ENCODE data around the gene ZEB2.

Gene ZEB2

DNA sequence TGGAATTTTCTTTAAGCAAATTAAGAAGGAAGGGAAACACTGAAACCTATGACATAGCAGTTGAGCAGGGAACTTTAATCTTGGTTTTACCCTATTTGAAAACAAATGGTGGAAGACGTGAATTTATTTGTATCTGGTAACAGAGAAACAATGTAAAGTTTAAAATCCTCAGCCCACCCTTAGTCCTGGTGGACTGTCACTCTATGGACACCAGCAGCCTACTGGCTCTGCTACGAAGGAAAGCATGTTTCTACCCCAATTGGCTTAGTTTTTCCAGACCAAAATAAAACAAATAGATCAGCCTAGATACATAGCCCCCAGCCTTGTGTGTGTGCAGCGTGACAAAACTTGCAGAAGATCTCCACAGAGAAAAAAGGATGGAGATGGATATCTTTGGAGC lies 7.4 kb downstream of the ZEB2 start:
- no peak for DNase-seq

DNA sequence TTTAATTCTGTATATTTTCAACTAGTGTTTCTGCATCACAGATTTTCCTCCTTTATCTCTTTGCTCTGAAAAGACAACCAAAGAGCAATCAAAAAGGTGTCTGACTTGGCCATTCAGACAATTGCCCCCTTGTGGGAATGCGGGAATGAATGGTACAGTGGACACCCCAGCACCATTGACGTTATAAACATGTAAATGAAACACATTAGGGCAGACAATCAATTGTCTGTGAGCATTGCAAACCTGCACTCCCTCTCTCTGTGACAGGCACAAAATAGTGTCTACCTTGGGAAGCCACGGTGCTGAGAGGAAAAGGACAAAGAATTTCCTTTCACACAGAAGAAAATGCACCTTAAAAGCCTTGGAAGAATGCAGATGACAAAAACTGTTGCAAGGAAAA lies 8.0 kb downstream of the ZEB2 start:
- no peak for DNase-seq

DNA sequence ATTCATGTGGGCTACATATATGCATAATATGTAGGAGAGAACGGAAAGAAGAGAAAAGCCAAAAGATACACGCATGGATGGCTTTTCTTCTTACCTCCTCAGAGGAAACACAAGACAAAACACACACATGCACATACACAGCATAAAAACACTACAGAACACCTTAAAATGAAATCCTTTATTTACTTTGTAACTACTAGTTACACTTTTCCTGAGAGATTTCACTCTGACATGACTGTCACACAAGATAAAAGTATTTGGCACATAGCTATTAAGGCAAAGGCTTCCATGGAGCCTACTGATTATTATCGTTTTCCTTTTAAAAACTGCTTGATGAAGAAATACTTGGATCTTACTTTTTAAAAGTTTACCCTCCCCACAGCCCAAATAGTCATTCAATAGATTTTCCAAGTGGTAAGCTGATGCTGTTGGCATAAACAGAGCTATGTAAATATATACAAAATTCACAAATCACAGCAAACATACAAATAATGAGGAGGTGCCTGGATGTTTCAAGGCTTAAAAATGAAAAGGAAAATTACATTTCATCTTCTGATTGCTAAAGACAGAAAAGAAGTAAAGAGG lies 8.6 kb downstream of the ZEB2 start:
- no peak for DNase-seq

DNA sequence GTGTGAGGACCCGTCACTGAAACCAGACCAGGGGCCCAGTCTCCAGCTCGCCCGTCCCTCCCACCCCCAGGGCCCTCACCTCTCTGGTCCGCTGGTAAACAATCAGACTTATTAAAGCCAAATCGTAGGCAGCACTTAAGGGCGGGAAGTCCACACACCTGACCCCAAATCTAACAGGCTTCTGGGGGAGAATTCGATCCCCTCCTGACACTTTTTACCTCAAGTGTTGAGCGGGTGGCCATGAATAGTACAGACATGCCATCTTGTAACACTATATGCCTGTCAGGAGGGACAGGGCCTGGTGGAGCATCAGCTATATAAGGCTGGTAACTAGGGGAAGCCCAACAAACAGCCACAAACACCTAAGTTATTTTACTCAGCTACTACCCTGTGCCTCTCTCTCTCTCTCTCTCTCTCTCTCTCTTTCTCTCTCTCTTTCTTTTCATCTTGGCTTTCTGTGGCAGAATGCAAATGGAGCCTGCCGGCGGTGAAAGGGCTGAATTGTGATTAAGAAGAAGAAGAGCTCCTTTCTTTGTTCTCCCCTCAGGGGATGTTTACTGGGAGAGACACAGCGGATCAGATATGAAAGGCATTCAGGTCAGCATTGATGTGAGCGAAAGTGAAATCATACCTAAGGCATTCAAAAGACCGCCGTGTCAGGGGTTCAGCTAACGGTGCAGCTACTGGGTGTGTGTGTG lies 9.5 kb downstream of the ZEB2 start:
- DNase-seq = peak; percentile 75

DNA sequence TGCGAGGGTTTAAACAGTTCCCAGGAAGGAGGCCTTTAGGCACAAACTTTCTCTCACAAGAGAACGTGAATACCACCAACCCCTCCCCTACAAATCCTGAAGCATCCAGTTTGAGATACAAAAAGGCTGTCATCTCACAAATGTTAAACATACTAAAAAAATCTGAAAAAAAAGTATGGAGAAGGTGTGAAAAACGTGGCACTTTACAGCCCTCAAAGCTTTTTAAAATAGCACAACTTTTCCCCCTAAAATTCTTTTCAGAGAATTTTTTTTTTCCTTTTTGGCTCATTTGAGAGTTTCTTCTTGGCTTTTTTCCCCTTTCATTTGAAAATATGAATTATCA lies 10.1 kb downstream of the ZEB2 start:
- DNase-seq = no peak

DNA sequence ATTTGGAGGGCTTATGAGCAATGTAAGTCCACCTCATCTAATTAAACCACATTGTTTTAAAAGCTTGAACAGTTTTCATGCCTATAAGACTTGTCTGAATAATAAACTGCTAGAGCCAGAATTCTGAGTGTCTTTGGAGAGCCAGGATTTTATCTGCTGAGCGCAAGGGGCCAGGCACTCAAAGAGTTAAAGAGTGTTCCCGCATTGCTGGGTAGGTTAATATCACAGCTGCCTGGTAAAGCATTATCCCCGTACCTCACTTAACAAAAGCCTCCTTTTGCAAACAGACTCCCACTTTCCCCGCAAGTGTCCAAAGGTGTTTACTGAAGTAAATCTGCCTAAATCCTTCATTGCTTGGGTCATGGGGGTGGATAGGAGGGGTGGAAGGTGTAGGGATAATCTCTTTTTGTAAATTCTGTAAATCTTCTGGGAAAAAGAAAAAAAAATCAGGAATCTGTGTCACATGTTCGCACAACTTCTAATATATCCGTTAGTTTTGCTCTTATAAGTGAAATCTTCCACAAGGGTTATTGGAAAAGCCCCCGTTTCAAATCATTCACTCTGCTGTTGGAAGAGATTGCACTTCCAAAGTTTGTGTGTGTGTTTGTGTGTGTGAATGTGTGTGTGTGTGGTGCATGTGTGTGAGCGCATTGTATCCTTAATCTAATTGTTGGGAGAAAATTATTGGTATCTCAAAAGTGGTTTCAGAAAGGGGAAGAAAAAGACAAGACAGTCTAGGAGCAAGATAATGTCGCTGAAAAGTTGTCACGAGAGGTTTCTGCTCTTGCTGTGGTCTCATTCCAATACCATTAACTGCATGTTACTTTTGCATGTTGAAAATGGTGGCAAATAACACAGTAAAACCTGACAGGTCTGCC lies 10.7 kb downstream of the ZEB2 start:
- DNase-seq = no peak

DNA sequence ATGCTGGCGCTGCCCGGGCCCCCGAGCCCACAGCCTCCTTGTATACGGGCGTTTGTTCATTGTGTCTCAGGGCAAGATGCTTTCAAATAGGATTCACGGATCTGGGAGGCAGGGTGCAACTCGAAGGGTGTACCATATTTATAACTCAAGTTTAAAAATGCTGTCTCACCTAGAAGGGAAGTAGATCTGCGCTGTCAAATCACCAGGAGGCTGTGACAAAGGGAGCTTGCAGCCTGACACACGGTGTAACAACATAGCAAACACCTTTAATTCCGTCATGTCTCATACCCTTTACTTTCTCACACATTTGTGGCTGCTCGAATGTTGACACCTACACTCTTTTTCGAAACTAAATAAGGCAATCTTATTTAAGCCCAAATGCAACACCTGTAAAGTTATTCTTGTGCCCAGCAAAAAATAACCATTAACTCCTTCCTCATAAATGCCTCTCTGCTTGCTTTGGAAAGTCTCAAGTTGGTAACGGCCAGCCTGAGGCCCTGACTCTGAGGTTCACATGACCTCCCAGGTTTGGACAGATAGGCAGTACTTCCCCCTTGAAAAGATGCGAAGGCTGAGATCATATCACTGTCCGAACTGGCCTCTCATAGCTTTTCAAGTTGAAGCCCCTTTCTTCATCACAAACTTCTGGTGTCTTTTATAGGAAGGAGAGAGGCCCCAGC lies 11.6 kb downstream of the ZEB2 start:
- DNase-seq = no peak

DNA sequence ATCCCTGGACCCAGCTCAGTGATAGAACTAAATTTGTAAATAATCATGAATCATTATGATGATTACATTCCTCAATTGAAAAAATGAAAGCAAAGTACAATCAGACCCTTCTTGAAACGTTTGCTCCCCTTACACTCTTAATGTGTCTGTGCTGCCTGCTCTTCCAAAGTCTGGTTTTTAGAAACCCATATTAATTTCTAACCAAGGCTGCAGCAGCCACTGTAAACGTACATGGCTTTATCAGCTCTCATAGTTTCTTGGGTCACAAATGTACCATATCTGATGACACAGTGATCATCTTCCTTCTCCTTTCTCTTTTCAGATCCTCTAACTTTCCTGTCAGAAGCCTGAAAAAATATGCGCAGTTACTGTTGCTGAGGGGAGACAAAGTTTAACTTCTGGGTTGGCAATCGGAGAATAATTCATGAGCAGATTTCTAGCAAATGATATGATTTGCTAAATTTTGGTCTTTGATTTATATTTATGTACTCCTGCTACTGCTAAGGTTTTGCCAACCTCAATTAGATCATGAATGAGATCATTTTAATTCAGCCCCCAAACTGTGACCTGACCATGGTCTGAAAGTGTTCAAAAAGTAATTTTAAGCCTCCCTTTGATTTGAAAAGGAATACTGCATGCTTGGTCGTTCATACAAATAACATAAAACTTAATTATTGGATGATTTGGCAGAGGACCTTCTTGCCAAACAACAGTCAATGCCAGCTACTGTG lies 12.3 kb downstream of the ZEB2 start:
- DNase-seq = no peak

DNA sequence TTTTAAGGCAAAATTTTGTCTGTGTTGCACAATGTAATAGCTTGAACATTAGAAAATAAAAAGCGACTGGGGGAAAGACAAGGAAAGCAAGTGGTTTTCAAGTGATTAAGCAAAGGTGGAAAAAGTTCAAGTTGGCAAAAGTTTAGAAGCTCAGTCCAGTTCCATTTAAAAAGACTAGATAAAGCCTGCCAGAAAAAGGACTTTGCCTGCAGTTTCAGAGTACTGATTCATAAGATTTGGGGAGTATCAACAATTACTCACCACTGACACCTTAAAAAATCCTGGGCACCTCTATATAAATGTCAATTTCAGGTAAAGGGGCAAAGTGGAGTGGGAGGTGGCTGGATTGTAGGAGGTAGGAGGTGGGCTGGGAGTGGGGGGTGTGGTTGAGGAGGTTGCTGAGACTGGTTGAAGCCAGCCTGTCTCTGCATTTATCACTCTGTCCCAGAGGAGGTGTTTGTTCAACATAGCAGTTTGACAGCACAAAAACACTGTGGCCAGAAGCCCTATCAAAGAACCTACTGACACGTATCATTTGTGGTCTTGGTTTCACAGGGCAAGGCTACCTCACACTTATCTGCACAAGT lies 14.6 kb downstream of the ZEB2 start:
- DNase-seq = no peak

DNA sequence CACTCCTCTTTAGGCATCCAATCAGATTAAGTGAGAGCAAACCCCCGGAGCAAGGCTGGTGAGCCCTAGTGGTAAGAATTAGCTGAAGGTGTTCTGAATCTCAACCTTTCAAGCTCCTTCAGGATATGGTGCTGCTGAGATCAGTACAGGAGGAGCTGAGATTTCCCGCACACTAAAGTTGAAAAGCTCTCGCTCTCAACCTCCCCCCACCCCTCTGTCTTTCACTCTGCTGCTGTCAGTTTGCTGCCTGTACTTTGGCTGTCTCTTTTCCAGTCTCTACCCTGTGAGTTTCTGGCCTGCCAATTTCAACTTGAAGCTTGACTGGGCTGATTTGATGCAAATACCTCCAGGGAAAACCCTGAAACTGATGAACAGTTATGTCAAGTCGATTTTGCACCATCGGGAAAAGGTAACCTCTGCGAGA lies 15.7 kb downstream of the ZEB2 start:
- DNase-seq = peak; percentile 69

DNA sequence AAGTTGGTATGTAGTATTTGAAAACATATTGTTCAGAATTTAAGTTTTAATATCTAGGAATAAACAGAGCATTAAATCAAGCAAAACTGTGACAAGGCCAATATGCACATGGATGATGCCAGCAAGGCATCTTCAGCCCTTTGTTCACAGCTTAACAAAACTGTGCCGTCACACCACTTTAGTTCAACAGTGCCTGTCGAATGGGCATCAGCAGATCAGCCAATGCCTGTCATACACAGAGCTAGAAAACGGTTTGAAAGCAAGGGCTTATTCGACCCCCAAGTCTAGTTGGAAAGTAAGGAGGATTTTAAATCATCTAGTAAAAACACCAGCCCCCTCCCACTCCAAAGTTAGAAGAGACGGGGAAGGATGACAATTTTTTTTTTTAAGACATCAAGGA lies 16.7 kb downstream of the ZEB2 start:
- no peak for DNase-seq

DNA sequence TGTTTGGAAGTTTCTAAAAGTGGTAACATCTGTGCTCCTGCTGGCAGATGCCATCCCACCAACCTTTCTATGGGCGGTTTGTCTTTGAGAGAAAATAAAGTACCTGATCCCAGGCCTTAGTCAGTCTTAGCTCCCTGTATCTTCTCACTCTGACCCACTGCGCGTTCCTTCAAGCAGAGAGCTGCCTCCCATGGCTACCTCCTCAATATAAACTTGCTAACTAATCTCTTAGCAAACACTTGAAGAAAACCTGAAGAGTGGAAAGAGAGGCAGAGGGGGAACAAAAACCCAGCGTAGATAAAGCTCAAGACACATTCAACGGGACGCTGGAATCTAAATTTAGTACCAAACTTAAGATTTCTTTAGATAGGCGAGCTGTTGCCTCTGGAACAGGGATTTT lies 17.6 kb downstream of the ZEB2 start:
- no peak for DNase-seq

DNA sequence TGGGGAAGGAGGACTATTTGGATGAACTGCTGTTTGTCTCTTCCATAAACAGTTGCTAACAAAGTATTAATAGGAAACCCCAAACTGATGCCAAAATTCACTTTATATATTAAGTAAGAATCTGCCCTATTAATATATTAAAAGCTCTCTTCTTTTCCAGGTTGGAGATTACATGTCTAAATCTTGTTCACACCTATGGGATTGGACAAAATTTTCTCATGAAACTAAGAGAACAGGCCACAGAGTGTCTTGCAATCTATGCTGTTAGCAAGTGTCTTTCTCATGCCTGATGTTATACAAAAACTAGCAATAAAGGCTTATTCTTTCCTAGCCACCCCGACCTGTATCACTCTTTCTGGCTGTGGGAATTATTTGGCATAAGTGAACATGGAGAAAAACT lies 18.3 kb downstream of the ZEB2 start:
- DNase-seq = no peak

DNA sequence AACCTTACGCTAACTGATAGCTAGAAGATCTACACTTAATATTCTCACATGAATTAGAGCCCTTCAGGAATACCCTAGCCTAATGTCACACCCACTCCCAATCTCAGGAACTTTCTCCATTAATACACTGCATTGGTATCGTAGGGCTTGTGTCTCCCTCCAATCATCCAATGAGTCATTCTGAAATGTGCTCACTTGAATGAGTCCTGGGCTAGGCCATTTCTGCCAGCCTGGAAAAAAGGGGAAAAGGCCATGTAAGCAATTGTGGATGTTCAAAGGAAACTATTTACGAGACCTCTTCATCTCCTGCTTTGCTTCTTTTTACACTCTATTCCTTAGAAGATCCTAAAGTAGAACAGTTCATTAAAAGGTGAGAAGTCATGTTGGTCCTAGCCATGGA lies 18.8 kb downstream of the ZEB2 start:
- DNase-seq = no peak

DNA sequence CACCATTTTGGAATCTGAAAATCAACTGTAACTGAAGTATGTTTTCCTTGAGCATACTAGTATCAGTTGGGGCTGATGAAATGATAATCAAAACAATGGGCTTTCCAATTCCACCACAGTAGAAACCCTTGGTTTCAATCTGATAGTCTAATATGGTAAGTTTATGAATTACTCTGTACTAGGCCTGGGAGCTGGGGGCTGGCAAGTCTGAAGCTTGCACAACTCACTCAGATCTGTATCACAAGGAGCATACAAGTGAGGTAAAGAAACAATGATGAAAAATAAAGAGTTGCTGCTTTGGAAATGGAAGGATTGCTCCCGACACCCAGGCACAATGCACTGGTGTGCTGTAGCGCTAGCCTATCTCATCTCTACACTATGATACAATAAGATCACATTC lies 19.4 kb downstream of the ZEB2 start:
- DNase-seq = no peak

DNA sequence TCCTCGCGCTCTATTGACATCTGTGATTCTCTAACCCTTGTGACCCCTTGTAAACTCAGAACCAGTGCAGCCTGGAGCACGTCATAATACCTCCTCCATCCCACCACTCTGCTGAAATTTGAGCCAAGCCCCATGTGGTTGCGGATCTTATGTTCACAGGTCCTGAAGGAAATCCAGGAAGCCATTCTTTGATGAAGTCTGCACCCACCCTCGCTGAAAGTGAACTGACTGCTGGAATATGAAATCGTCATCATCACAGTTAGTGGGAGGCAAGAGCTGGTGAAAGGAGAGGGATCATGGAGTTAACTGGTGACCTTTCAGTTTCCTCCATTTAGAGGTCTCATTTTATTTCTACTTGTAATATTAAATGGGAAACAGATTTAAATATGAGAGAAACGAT lies 21.6 kb downstream of the ZEB2 start:
- DNase-seq = no peak

DNA sequence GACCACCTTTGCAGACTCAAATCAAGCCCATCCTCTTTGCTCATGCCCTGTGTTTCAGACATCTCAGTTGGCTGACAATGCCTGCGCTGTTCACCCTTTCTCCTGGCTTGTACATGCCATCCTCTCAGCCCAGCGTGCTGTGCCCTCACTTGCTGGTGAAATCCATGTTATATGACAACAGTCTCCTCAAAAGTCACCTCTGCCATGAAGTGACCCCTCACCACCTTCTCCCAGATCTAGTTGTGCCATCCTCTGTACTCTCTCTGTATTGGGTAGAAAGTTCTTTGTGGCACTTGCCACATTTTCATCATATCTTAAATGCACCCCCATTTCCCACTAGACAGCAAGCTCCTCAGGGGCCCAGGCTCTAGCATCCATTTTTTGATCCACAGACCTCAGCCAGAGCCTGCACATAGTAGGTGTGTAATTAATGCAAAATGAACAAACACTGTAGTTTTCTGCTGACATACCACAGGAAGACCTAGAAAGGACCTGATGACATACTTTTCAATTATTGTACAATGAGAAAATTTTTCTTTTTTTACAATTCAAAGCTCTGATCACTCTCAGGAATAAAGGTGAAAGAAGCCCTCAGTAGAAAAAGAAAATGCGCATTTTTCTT lies 22.8 kb downstream of the ZEB2 start:
- no peak for DNase-seq

DNA sequence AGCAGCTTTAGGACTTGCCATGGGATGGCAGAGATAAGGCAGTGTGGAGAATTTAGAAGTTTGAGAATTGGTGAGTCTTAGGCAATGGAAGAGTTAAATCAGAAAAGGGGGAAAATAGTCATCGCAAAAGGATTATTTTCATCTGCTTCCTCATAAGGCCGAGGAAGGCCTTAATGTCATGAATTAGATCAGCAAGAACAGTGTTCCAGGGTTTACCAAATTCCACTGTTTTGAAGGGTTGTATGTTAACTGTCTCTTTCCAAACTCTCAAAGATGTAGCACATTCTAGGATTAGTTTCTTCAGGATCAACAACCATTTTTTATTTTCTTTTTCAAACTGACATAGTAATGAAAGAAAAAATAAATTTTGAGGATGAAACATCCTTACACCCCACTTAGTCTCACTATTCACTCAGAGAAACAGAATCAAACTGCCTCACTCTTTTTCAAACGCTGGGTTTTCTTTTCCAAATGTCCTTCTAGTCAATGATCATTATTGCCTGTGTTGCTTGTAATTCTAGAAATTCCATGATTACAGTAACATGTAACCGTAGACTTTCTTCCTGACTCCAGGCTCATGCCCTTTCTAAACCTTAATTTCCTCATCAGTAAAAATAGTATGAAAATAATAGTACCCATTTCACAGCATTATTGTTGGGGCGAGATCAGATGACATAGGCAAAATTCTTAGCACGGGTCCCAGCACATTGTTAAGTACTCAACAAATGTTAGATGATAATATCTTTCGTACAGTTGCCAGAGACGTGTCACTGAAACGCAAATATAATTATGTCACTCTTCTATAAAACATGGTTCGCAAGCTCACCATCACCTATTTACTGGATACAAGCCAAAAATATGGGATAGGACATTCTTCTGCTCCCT lies 23.6 kb downstream of the ZEB2 start:
- no peak for DNase-seq

DNA sequence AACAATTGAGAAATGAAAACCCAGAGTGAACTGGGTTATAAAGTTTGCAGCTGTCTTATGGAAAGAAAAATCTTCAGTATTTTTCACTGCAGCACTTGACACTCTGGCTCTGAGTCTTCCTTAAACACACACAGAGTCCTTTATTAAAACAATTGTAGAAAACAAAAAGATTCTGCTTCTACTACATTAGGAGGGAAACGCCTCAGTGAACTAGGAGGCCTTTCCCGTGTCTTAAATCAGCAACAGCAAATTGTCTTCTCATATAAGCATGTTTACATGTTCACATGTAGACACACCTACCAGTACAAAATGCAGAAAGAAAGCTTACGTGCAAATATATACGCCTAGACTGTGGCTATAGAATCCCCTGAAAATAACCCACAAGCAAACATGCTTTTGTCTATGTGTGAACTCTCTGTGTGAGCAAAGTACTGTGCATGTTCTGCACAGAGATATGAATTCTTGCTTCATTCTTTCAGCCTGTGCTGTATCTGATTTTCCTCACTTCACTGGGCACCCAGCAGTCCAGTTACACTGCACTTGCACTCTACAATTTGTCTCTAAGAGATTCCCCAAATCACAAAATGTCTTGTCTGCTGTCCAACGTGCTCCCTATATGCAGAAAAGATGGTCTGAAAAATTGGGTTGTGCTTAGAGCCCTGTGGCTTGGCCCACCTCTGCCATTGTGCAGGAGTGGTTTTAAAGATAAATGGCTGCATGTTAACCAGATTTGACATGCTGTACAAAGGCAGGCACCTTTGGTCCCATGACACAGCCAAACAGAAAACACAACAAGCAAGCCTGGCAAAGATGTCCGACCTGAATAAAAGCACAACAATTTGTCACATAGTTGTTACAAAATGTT lies 24.5 kb downstream of the ZEB2 start:
- peak; percentile 56 for DNase-seq
